Activated CD4-positive, alpha-beta T cell treated with anti-CD3 and anti-CD28 coated beads, Interleukin-10, Interleukin-2, amounts not matched to agents 100 ng/mL and 50 ng/mL, durations not matched to agents 16 hours and 8 hours (primary cell): ENCODE results near the gene MVB12B.

Experiments
- DNase-seq: peaks from one replicate; pipeline ENCODE4 v3.0.0-alpha.2; 2020

Gene MVB12B

GRCh38 chr9:126304207-126304970 lies 22.2 kb upstream of the MVB12B start:
- DNase-seq = no peak

GRCh38 chr9:126304971-126305320 lies 21.7 kb upstream of the MVB12B start:
- DNase-seq = no peak

GRCh38 chr9:126306071-126306647 lies 20.5 kb upstream of the MVB12B start:
- DNase-seq = no peak

GRCh38 chr9:126307322-126308061 lies 19.1 kb upstream of the MVB12B start:
- no peak for DNase-seq

GRCh38 chr9:126309427-126310189 lies 17.0 kb upstream of the MVB12B start:
- no peak for DNase-seq

- DNase-seq = no peak
These were observed 13.8 kb upstream of the MVB12B start for GRCh38 chr9:126312584-126313551.

- DNase-seq = no peak
These were observed 10.5 kb upstream of the MVB12B start for GRCh38 chr9:126316085-126316655.

GRCh38 chr9:126317513-126317912 lies 9.1 kb upstream of the MVB12B start:
- DNase-seq = peak; percentile 25

GRCh38 chr9:126318858-126319257 lies 7.8 kb upstream of the MVB12B start:
- DNase-seq = no peak

- DNase-seq = no peak
These were observed 7.0 kb upstream of the MVB12B start for GRCh38 chr9:126319671-126320070.

GRCh38 chr9:126320158-126320922 lies 6.3 kb upstream of the MVB12B start:
- DNase-seq = no peak

GRCh38 chr9:126321742-126322141 lies 4.9 kb upstream of the MVB12B start:
- DNase-seq = no peak

- no peak for DNase-seq
These were observed 808 bp upstream of the MVB12B start for GRCh38 chr9:126325821-126326220.

GRCh38 chr9:126327006-126327713 lies 531 bp downstream of the MVB12B start:
- DNase-seq = no peak

GRCh38 chr9:126327714-126328185 lies 1.1 kb downstream of the MVB12B start:
- DNase-seq = no peak

- DNase-seq = no peak
These were observed 1.8 kb downstream of the MVB12B start for GRCh38 chr9:126328407-126328806.

GRCh38 chr9:126329476-126330275 lies 3.0 kb downstream of the MVB12B start:
- peak; percentile 28 for DNase-seq

- no peak for DNase-seq
These were observed 3.9 kb downstream of the MVB12B start for GRCh38 chr9:126330536-126330935.
